T-helper 1 cell (primary cell): ENCODE results near the gene ANKRD42.

Experiments
- DNase-seq, 5 donors: peaks; one replicate each; pipeline ENCODE4 v3.0.0-alpha.2; 2012 to 2020
- total RNA-seq, 4 donors: gene quantifications; one replicate each; lab custom pipeline; 2026; lab: John Stamatoyannopoulos, UW

Gene ANKRD42
- total RNA-seq, result 27.7 to 34.7 (median 33.7) reads per million in 4 donors

GRCh38 chr11:83193315-83194280 lies at the start of gene ANKRD42:
Gene ANKRD42 (plus strand): TSS chr11:83193712. CDS start chr11:83194671, 959 bp downstream.
- DNase-seq, result peak; percentile 73 to 87 (median 82)

DNA sequence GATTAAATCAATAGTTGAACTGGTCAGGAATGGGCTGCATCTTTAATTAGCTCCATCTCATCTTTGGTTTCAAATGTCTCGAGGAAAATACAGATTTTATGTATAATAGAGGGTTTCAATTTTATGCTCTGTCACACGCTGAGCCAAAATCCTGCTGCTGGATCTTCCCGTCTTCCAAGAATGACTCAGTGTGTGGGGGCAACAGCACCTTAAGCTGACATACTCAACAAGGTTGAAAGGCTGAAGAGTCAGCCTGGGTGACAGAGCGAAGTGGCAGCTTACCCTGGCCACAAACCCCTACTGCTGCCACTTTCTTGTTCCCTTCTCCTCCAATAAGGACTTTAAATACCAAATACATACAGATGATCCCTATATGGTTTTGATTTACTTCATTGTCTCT lies 45.6 kb upstream of the ANKRD42 start:
- DNase-seq, result no peak

DNA sequence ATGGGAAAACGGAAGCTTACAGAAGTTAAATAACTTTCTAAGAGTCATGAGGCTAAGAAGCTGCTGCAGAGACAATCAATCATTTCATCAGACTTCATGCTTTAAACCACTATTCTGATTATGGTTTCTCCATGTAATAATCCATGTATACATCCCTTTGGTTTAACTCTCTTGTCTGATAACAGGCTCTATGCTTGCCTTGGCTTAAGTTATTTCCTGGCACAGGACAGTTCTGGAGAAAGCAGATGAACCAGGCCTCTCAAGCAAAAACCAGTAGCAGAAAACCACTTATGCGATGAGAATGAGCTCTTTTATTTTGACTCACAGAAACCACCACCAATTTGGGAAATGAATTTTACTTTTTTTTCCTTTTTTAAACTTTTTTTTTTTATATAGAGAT lies 43.1 kb upstream of the ANKRD42 start:
- no peak for DNase-seq

DNA sequence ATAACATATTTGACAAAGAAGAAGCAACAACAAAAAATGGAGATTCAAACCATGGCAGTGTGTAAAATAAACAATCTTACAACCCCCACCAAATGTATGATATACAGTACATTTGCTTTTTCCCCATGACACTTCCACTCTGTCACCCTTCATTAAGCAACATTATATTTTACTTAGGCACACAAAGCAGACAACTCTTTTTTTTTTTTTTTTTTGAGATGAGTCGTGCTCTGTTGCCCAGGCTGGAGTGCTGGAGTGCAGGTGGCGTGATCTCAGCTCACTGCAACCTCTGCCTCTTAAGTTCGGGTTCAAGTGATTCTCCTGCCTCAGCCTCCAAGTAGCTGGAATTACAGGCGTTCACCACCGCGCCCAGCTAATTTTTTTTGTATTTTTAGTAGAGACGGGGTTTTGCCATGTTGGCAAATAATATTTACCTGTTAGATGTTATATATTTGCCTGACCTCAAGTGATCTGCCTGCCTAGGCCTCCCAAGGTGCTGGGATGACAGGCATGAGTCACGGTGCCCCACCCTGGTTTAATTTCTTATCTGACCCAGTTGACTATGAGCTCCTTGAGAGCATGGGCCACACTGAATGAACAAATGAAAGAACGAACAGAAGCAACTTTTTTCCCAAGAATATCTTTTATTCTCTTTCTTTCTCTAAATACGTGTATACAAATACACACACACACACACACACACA lies 42.1 kb upstream of the ANKRD42 start:
- DNase-seq, result no peak

DNA sequence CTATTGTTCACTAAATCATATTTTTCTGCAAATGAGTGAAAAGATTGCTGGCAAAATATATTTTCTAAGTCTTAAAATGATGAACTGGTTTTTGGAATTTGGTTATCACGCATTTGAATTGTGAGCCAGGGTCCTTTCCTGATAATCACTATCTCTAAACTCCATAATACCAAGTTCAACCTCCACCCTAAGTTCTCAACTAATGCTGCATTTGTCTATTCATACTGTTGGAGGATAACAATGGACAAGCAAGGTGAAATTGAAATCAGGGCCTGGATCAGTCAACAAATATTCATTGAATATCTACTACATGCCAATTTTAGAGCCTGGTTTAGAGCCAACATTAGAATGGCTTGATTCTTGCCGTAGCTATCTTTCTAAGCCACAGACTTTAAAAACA lies 41.2 kb upstream of the ANKRD42 start:
- no peak for DNase-seq

- no peak for DNase-seq
Observed at GRCh38 chr11:83153764-83154163, 39.7 kb upstream of the ANKRD42 start.

- DNase-seq, result peak; percentile 97 to 100 (median 98)
Observed at GRCh38 chr11:83156144-83156995, 37.1 kb upstream of the ANKRD42 start.

DNA sequence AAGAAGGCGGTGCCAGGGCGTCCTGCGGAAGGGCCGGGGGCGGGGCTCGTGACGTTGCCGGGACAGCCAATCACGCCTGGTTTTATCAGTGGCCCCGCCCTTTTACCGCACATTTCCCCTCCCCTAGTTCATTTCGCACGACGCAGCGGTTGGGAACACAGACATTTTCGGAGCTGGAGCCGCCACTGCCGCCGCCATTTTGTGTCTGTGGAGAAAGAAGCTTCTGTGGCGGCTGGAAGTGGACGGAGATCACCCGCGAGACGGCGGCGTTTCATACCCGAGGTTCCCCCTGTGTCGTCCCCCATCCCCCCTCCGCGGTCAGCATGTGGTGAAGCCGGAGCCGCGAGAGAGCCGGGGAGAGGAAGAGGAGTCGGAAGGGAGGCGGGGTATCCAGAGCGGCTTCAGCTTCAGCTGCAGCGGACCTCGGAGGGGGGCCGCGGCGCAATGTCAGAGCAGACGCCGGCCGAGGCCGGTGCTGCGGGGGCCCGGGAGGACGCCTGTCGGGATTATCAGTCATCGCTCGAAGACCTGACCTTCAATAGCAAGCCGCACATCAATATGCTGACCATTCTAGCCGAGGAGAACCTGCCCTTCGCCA lies 36.4 kb upstream of the ANKRD42 start, which contains the start of gene PCF11:
PCF11 (plus strand) TSS at position 136 of the 598 bp plus-strand sequence; CDS start at position 445, 309 bp downstream.
- DNase-seq, result no peak

GRCh38 chr11:83157594-83158356 lies 35.7 kb upstream of the ANKRD42 start:
- peak; percentile 17 to 61 (median 29) for DNase-seq

- peak in 1 of 5 donors; percentile 43 for DNase-seq
Observed at GRCh38 chr11:83158357-83158786, 35.1 kb upstream of the ANKRD42 start.

DNA sequence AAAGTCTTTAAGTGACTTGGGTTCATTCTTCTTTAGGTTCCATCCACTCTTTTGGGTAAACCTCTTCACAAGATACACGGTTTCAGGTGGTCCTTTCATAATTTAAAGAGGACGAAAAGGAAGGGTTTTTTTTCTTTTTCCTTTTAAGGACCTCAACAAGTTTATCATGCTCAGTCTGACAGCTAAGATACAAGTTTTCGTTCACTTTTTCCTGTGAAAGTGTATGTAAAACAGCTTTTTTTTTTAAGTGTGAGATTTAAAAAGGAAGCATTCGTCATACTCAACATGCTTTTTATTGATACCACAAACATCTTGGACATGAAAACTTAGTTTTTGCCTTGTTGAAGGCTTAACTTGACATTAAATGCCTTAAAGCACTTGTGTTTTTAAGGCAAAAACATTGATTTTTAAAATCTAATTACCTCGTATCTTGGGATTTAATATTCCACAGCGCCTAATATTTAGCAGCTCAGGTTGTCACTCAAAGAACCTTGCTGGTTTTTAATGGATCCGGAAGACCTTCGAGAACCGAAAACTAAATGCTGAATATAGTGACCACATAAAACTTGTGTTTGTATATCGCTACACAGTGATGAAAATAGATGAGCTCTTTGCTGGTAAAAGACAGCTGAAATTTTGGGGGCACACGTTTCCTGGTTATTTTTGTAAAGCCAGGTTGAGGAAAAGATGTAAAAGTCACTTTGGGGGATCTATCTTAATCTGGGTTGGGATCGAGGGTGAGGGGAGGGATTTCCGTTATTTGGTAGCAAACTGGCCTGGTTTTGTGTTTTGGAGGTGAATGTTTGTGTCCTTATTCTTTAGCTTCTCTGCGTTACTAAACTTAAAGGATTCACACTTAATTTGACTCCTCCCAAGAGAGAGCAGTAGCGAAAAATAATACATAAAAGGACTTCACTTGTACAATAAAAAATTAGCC lies 34.3 kb upstream of the ANKRD42 start:
- DNase-seq, result peak in 1 of 5 donors; percentile 8

GRCh38 chr11:83159902-83160865 lies 33.3 kb upstream of the ANKRD42 start:
- peak in 1 of 5 donors; percentile 13 for DNase-seq

DNA sequence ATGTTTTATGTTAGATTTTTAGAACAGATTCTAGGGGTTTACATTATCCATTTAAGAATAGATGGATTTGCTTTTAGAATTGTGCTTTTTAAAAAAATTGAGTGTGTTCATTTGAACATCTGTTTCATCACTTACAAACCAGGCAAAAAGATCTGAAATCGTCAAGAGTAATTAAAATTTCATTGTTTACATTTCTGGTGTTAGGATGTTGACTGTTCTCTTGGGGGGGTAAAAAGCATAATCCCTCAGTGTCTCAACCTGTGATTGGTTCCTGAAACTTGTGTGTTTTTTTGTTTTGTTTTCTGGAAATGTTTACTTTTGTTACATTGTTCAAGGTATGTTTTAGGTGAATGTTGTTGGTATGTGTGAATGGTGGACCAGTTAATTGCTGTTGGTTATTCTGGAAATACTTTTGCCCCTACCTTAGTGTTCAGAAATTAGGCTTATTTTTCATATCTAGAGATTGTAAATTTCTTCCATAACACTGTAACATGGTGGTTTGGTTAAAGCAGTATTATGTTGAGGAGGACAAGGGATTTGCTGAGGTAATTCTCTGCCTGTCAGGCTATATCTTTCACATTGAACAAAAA lies 31.8 kb upstream of the ANKRD42 start:
- no peak for DNase-seq

- DNase-seq, result peak in 1 of 5 donors; percentile 45
Observed at GRCh38 chr11:83162377-83162776, 31.1 kb upstream of the ANKRD42 start.

DNA sequence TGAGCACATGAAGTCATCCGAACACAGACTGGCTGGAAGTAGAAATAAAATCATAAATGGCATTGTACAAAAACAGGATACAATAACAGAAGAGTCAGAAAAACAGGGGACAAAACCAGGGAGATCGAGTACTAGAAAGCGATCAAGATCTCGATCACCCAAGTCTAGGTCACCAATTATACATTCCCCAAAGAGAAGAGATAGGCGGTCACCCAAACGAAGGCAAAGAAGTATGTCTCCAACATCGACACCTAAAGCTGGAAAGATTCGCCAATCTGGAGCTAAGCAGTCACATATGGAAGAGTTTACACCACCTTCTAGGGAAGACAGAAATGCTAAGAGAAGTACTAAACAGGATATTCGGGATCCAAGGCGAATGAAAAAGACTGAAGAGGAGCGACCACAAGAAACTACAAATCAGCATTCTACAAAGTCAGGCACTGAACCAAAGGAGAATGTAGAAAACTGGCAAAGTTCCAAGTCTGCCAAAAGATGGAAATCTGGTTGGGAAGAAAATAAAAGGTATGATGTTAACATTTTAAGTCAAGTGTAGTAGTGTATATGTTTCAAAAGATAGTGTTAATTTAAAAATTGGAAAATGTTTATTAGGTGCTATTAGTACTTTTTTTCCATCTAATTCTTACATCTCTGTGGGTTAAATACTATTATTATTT lies 27.2 kb upstream of the ANKRD42 start:
- no peak for DNase-seq

DNA sequence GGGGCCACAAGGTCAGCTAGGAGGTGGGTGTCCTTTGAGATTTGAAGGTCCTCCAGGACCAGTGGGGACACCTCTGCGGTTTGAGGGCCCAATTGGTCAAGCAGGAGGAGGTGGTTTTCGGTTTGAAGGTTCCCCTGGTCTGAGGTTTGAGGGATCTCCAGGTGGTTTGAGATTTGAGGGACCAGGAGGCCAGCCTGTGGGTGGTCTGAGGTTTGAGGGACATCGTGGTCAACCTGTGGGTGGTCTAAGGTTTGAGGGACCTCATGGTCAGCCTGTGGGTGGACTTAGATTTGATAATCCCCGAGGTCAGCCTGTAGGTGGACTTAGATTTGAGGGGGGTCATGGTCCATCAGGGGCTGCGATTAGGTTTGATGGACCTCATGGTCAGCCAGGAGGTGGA lies 24.8 kb upstream of the ANKRD42 start:
- no peak for DNase-seq

GRCh38 chr11:83170865-83171264 lies 22.6 kb upstream of the ANKRD42 start:
- no peak for DNase-seq

GRCh38 chr11:83172551-83172950 lies 21.0 kb upstream of the ANKRD42 start:
- no peak for DNase-seq
